GM12873 (cell line): ENCODE measurements around the gene SH3GL1.

Experiments used
- CTCF ChIP-seq: IDR thresholded peaks from 2 replicates; pipeline ENCODE4 v1.5.1; 2012; ENCODE audit warnings: low read depth, mild to moderate bottlenecking, moderate library complexity, low read length, control low read depth; ENCODE audit not compliant: insufficient read depth; ENCODE audit errors: missing control alignments

SH3GL1 gene

GRCh38 chr19:4445963-4446703, 45.8 kb upstream of the SH3GL1 start:
- TF ChIP-seq CTCF: no peak

GRCh38 chr19:4444765-4445741, 44.7 kb upstream of the SH3GL1 start:
- TF ChIP-seq CTCF: no peak

- no peak for TF ChIP-seq CTCF
These were observed 43.8 kb upstream of the SH3GL1 start for GRCh38 chr19:4443966-4444764.

- no peak for TF ChIP-seq CTCF
These were observed 42.8 kb upstream of the SH3GL1 start for GRCh38 chr19:4443188-4443587.

GRCh38 chr19:4442819-4443146, 42.4 kb upstream of the SH3GL1 start:
- no peak for TF ChIP-seq CTCF

- no peak for TF ChIP-seq CTCF
These were observed 41.9 kb upstream of the SH3GL1 start for GRCh38 chr19:4441994-4442818.
